Activated B cell treated with CpG ODN at 0.5 μM for 24 hours (primary cell): ENCODE results near the gene STAP2. TPM values are rescaled to one million over a fixed set of nuclear protein-coding genes. Genes with fewer than 3 reads are reported as not detected.
A peak's percentile ranks its signal among the peaks of the same experiment; 100 is the strongest.

Experiments used
- ATAC-seq: fragments of 200-7000 bp; cut with Tn5 transposase; one replicate; pipeline ENCODE4 v1.10.0; 2021; ENCODE audit warnings: low read depth, mild to moderate bottlenecking, moderate library complexity
- CTCF ChIA-PET: fragments of 350-600 bp; sonication (Branson Sonifier 250); formaldehyde crosslinking; loops from one replicate; lab custom pipeline; 2021; ENCODE audit warnings: antibody characterized with exemption; lab: Charles Lee
- POLR2A ChIA-PET: fragments of 350-600 bp; sonication (Branson Sonifier 250); formaldehyde crosslinking; loops from one replicate; lab custom pipeline; 2021; ENCODE audit warnings: antibody characterized with exemption; lab: Charles Lee
- DNase-seq: peaks from one replicate; pipeline ENCODE4 v3.0.0; 2022
- H3K27ac Mint-ChIP-seq: one replicate; pipeline ENCODE4 v1.8.0; 2020; ENCODE audit warnings: mixed read lengths
- H3K27me3 Mint-ChIP-seq: one replicate; pipeline ENCODE4 v1.8.0; 2021; ENCODE audit warnings: mixed read lengths
- H3K36me3 Mint-ChIP-seq: one replicate; pipeline ENCODE4 v1.8.0; 2021; ENCODE audit warnings: low read depth, mixed read lengths
- H3K4me1 Mint-ChIP-seq: one replicate; pipeline ENCODE4 v1.8.0; 2021; ENCODE audit warnings: mixed read lengths
- H3K4me3 Mint-ChIP-seq: one replicate; pipeline ENCODE4 v1.8.0; 2020; ENCODE audit warnings: mild to moderate bottlenecking, mixed read lengths
- H3K9me3 Mint-ChIP-seq: one replicate; pipeline ENCODE4 v1.8.0; 2020; ENCODE audit warnings: mixed read lengths
- CTCF ChIP-seq: fragments of 200-600 bp; IDR thresholded peaks from one replicate; pipeline ENCODE4 v1.8.0; 2022; ENCODE audit warnings: antibody characterized with exemption, mild to moderate bottlenecking
- intact Hi-C: fragments of 100-400 bp; cut with micrococcal nuclease; formaldehyde crosslinking; loops from one replicate; pipeline ENCODE4 v1.15.1; 2024
- total RNA-seq: library from RNA; stranded (reverse); gene quantifications from 2 replicates; pipeline ENCODE4 v1.2.3, GENCODE V29; 2022

Gene STAP2
- 1.1 and 1.3 TPM in 2 replicates for total RNA-seq

- no peaks in the 10 kb centered on the region for H3K27me3 Mint-ChIP-seq
- DNase-seq (no peak), ATAC-seq (no peak)
- intact Hi-C loops = no loop called here
- peaks cover 29% of the 10 kb centered on the region for H3K4me1 Mint-ChIP-seq
- H3K9me3 Mint-ChIP-seq = no peaks in the 10 kb centered on the region
- H3K36me3 Mint-ChIP-seq = peaks cover 3% of the 10 kb centered on the region
- peak within 1 kb of the TSS; percentile 35 for H3K27ac Mint-ChIP-seq
- CTCF ChIA-PET = interaction anchor here (1.2 to 1.5 kb wide), 2 partner anchors 14 to 199 kb away, joined by 3 to 7 read pairs; no protein-coding TSS in a partner anchor
- no peak for TF ChIP-seq CTCF
- POLR2A ChIA-PET = interaction anchor here (0.6 kb wide), 1 partner anchor 84 kb away, joined by 4 read pairs; no protein-coding TSS in a partner anchor
- peak within 1 kb of the TSS; percentile 81 for H3K4me3 Mint-ChIP-seq
These were observed at the start of gene STAP2 for GRCh38 chr19:4338441-4339355. Gene STAP2 (minus strand): TSS chr19:4338827. CDS start chr19:4338753, 74 bp downstream.

DNA sequence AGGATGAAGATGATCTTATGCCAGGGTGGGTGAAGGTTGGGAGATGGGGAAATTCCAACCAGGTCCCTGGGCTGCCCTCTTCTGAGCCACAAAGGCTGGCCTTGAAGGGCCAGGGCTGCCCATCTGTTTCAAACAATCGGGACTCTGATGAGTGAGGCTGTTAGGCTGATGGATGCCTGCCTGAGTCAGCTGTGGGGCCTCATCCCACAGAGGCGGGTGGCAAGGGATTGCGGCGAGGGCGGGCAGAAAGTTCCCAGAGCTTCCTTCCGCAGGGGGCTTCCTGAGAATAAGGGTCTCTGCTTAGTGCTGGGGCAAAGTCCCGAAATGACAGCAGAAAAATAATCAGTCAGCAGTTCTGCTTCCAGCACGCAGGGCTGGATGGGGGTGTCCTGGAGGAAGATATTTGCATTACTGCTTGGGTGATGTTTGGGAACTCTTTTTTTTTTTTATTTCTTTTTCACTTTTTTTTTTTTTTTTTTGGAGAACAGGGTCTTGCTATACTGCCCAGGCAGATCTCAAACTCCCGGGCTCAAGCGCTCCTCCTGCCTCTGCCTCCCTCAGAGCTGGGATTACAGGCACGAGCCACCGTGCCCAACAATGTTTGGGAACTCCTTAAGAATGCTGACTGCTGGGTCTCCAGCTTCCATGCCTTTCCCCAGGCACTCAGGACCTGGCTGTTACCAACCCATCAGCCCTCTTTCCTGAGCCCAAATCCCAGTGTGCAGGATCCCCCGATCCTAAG, 47.6 kb upstream of the STAP2 start:
- ChIA-PET POLR2A (interaction anchor here (1.7 kb wide), 1 partner anchor 14 kb away, joined by 4 read pairs; the partner anchor contains the start of gene SH3GL1), CTCF (no interaction called here)
- no peak for ATAC-seq
- Mint-ChIP-seq H3K36me3 (peaks cover 45% of the 10 kb centered on the region), H3K4me3 (no peak overlapping the region), H3K4me1 (peaks cover 25% of the 10 kb centered on the region), H3K27me3 (no peaks in the 10 kb centered on the region), H3K27ac (no peak overlapping the region), H3K9me3 (no peaks in the 10 kb centered on the region)
- DNase-seq = no peak
- intact Hi-C loops = no loop called here
- no peak for TF ChIP-seq CTCF

DNA sequence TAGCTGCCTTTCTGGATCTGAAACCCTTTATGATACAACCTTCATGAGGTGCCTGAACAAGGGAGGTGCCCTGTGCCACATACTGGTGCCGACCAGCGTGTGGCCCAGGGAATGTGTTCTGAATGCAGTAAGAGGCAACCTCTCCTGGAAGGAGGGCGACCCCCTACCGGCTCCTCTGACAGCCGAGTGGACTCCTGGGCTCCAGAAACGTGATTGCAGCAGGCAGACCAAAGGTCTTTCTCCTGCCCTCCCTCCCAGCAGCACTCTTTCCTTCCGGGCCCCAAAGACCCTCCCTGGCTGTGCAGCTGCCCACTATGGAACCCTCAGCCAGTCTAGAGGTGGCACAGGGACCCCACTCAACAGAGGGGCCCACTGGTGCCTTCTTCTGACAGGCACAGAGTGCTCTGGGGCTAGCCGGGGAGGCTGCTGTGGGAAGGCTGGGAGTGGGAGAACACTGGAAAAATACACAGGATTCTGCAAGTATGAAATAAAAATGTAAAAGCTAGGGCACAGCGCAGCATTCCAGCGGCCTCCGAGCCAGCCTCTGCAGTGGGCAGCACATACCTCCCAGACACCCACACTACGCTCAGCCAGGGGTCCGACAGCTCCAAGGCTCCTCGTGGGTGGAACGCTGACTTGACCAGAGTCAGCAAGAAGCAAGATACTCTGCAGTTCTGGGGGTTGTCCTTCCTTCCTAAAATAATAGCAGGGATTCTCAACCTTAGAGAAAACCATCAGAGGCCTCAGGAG, 46.8 kb upstream of the STAP2 start:
- ATAC-seq (no peak), DNase-seq (no peak)
- ChIA-PET POLR2A (no interaction called here), CTCF (no interaction called here)
- Mint-ChIP-seq H3K27me3 (no peaks in the 10 kb centered on the region), H3K4me1 (peaks cover 29% of the 10 kb centered on the region), H3K36me3 (peaks cover 44% of the 10 kb centered on the region), H3K27ac (no peak overlapping the region), H3K4me3 (no peak overlapping the region), H3K9me3 (no peaks in the 10 kb centered on the region)
- TF ChIP-seq CTCF = no peak
- intact Hi-C loops = no loop called here

DNA sequence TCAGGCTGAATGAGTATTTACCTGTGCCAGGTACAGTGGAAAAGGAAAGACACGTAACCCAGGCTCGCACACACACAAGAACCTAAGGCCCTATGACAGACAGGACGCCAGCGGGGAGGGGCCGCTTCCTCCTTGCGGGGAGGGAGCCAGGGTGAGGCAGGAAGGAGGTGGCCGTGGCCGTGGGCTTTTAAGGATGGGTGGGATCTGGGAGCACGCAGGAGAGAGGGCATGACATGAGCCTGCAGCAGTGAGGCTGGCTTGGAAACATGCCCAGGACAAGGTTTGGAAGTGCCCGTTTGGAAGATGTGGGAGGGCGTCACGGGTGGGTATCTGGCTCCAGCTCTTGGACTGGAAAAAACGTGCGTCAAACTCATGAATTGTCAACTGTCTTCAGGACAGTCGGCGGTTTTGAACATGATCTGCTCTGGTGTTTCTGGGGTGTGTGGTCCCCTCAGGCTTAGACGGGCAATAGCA, 41.7 kb upstream of the STAP2 start:
- no peaks in the 10 kb centered on the region for H3K27me3 Mint-ChIP-seq
- DNase-seq = peak; percentile 40
- intact Hi-C loops = no loop called here
- no peaks in the 10 kb centered on the region for H3K9me3 Mint-ChIP-seq
- TF ChIP-seq CTCF = no peak
- peaks cover 10% of the 10 kb centered on the region for H3K36me3 Mint-ChIP-seq
- ChIA-PET POLR2A (interaction anchor here (0.6 to 1.4 kb wide), 6 partner anchors 10 to 91 kb away, joined by 3 to 4 read pairs (median 3); no protein-coding TSS in a partner anchor), CTCF (interaction anchor here (1.3 to 2.0 kb wide), 2 partner anchors 20 to 22 kb away, joined by 3 to 7 read pairs; partner anchors contain the start of genes CHAF1A and SH3GL1)
- peak overlapping the region; percentile 77 for H3K4me3 Mint-ChIP-seq
- H3K4me1 Mint-ChIP-seq = peaks cover 72% of the 10 kb centered on the region
- peak; percentile 34 for ATAC-seq
- peak overlapping the region; percentile 83 for H3K27ac Mint-ChIP-seq
